Liver (tissue), 9 donors: ENCODE results near the gene ACSF2. TPM values are rescaled to one million over a fixed set of nuclear protein-coding genes. Genes with fewer than 3 reads are reported as not detected.

ENCODE experiments used
- DNase-seq: peaks from one replicate; pipeline ENCODE4 v3.0.0-alpha.2; 2017; ENCODE audit warnings: low spot score
- H3K27ac ChIP-seq, 2 donors: one replicate each; pipeline ENCODE4 v1.7.0; 2013; ENCODE audit warnings: inconsistent platforms in 2 of 2, low read length in 2 of 2, control low read depth in 1 of 2, low read depth in 1 of 2, mild to moderate bottlenecking in 1 of 2
- H3K27me3 ChIP-seq, 4 donors: one replicate each; pipeline versions ENCODE4 v1.6.1 to v1.7.0; 2013; ENCODE audit warnings: low read length in 3 of 4, inconsistent platforms in 1 of 4, mild to moderate bottlenecking in 1 of 4, moderate library complexity in 1 of 4; ENCODE audit not compliant: control insufficient read depth in 4 of 4, insufficient read depth in 4 of 4
- H3K36me3 ChIP-seq, 4 donors: one replicate each; pipeline versions ENCODE4 v1.6.1 to v1.7.0; 2013; ENCODE audit warnings: low read length in 3 of 4, mild to moderate bottlenecking in 3 of 4, low read depth in 1 of 4, moderate library complexity in 1 of 4; ENCODE audit not compliant: control insufficient read depth in 4 of 4, insufficient read depth in 3 of 4
- H3K4me1 ChIP-seq, 4 donors: one replicate each; pipeline versions ENCODE4 v1.6.1 to v1.7.0; 2013; ENCODE audit warnings: low read length in 3 of 4, mild to moderate bottlenecking in 3 of 4, moderate library complexity in 1 of 4; ENCODE audit not compliant: control insufficient read depth in 4 of 4, insufficient read depth in 4 of 4
- H3K4me3 ChIP-seq, 3 donors: one replicate each; pipeline versions ENCODE4 v1.6.1 to v1.7.0; 2013; ENCODE audit warnings: low read length in 3 of 3, control low read depth in 1 of 3, low read depth in 1 of 3, mild to moderate bottlenecking in 1 of 3
- H3K9ac ChIP-seq, 2 donors: one replicate each; pipeline ENCODE4 v1.7.0; 2013; ENCODE audit warnings: low read length in 2 of 2, mild to moderate bottlenecking in 2 of 2, moderate library complexity in 2 of 2, control low read depth in 1 of 2, low read depth in 1 of 2
- H3K9me3 ChIP-seq, 4 donors: one replicate each; pipeline versions ENCODE4 v1.6.1 to v1.7.0; 2013; ENCODE audit warnings: low read length in 3 of 4; ENCODE audit not compliant: control insufficient read depth in 4 of 4
- CTCF ChIP-seq: fragments of 150-350 bp; IDR thresholded peaks from 2 replicates; pipeline ENCODE4 v1.5.1; 2017; ENCODE audit warnings: improper control_type of control experiment, low read depth, low read length; ENCODE audit not compliant: missing input control
- EGR1 ChIP-seq, 2 donors: IDR thresholded peaks; 2 replicates each; pipeline ENCODE4 v1.6.1; 2016 to 2018; ENCODE audit warnings: antibody characterized with exemption in 2 of 2, low read depth in 2 of 2
- FOXA1 ChIP-seq: IDR thresholded peaks from 2 replicates; pipeline ENCODE4 v1.6.1; 2016; ENCODE audit warnings: antibody characterized with exemption
- FOXA2 ChIP-seq: IDR thresholded peaks from 2 replicates; pipeline ENCODE4 v1.6.1; 2016; ENCODE audit warnings: antibody characterized with exemption
- GABPA ChIP-seq, 2 donors: IDR thresholded peaks in 1 of 2; conservative IDR thresholded peaks in 1 of 2; 2 replicates each; pipeline ENCODE4 v1.6.1; 2016; ENCODE audit warnings: antibody characterized with exemption in 2 of 2, mild to moderate bottlenecking in 1 of 2, moderate library complexity in 1 of 2
- HNF4A ChIP-seq, 2 donors: conservative IDR thresholded peaks; 2 replicates each; pipeline ENCODE4 v1.6.1; 2016; ENCODE audit warnings: antibody characterized with exemption in 2 of 2, mild to moderate bottlenecking in 2 of 2
- HNF4G ChIP-seq: IDR thresholded peaks from 2 replicates; pipeline ENCODE4 v1.6.1; 2016; ENCODE audit warnings: antibody characterized with exemption
- JUND ChIP-seq, 2 donors: IDR thresholded peaks; 2 replicates each; pipeline ENCODE4 v1.6.1; 2016; ENCODE audit warnings: antibody characterized with exemption in 2 of 2
- NR2F2 ChIP-seq: IDR thresholded peaks from 2 replicates; pipeline ENCODE4 v1.6.1; 2016; ENCODE audit warnings: antibody characterized with exemption
- RAD21 ChIP-seq, 2 donors: IDR thresholded peaks; 2 replicates each; pipeline ENCODE4 v1.6.1; 2016; ENCODE audit warnings: antibody characterized with exemption in 2 of 2, mild to moderate bottlenecking in 2 of 2
- RXRA ChIP-seq, 2 donors: IDR thresholded peaks; 2 replicates each; pipeline ENCODE4 v1.6.1; 2017 to 2018; ENCODE audit warnings: antibody characterized with exemption in 2 of 2, mild to moderate bottlenecking in 1 of 2
- SP1 ChIP-seq: IDR thresholded peaks from 2 replicates; pipeline ENCODE4 v1.6.1; 2018; ENCODE audit warnings: antibody characterized with exemption, mild to moderate bottlenecking
- YY1 ChIP-seq: IDR thresholded peaks from 2 replicates; pipeline ENCODE4 v1.6.1; 2016; ENCODE audit warnings: antibody characterized with exemption, mild to moderate bottlenecking
- ZBTB33 ChIP-seq: IDR thresholded peaks from 2 replicates; pipeline ENCODE4 v1.6.1; 2016; ENCODE audit warnings: antibody characterized with exemption
- WGBS: extraction: QIAGEN DNeasy Blood & Tissue Kit; methylation state at CpG from one replicate; pipeline ENCODE4 v1.1.7; 2013; 5-methylcytosine and 5-hydroxymethylcytosine counted together
- polyA plus RNA-seq, 2 donors: library from polyadenylated mRNA; stranded (reverse) in 1 of 2; unstranded in 1 of 2; fragments of 200-250 nt in 1 of 2; fragments of >200 nt in 1 of 2; fragmentation: Nextera tagmentation in 1 of 2; extraction: Ambion mirVana in 1 of 2; gene quantifications; one replicate each; pipeline versions ENCODE4 v1.2.1 to v1.2.3, GENCODE V29; 2013 to 2015
- total RNA-seq, 2 donors: library from RNA; depleted of rRNA; stranded (reverse); fragments of >200 nt; gene quantifications; one replicate each; pipeline ENCODE4 v1.2.3, GENCODE V29; 2014
- TF ChIP-seq, protein P1 (sequence below): IDR thresholded peaks from 2 replicates; pipeline ENCODE4 v1.6.1; 2016; ENCODE audit warnings: antibody characterized with exemption, mild to moderate bottlenecking
- TF ChIP-seq, protein P2 (sequence below): IDR thresholded peaks from 2 replicates; pipeline ENCODE4 v1.6.1; 2016; ENCODE audit warnings: antibody characterized with exemption
- donor health status: healthy.
- donor health status: healthy.
- donor health status: healthy.
- donor health status: healthy.
- donor health status: healthy.

Gene ACSF2
- total and polyA plus RNA-seq, 4 donors = 18.9 to 34.3 (median 21.1) TPM

DNA sequence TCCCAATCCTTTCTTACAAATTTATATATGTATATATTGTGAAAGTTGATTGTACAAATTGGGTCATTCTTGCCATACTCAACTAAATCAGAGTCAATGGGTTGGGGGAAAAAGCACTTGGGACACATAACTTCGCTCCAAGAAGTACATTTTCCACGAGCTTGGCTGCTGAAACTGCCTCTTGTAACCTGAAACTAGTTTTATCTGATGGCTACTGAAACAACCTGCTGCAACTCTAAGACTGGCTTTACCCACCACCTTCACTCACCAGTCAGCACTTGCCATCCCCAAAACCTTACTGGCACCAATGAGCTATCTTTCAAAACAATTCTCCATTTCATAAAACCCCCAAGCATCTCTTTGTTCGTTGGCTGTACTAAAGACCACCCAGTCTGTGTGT, 67.7 kb downstream of the ACSF2 start:
- no peaks in the 10 kb centered on the region for H3K9me3 ChIP-seq
- no peak overlapping the region for H3K4me3 ChIP-seq
- no peak for DNase-seq
- no peaks in the 10 kb centered on the region for H3K36me3 ChIP-seq
- no peak overlapping the region for H3K27ac ChIP-seq
- H3K9ac ChIP-seq = no peak overlapping the region
- TF ChIP-seq SP1 (no peak), GABPA (IDR thresholded peaks at IDR 0.05 in 1 of 2, conservative IDR thresholded peaks at IDR 0.05 in 1 of 2) (no peak), ZBTB33 (no peak), HNF4G (no peak), YY1 (no peak), JUND (IDR thresholded peaks at IDR 0.05) (no peak), RXRA (IDR thresholded peaks at IDR 0.05) (no peak), FOXA1 (no peak), RAD21 (IDR thresholded peaks at IDR 0.05) (no peak), EGR1 (IDR thresholded peaks at IDR 0.05; ENCODE audit: low read depth in 2 of 2) (no peak), NR2F2 (no peak), CTCF (no peak), FOXA2 (no peak), HNF4A (conservative IDR thresholded peaks at IDR 0.05) (no peak)
- TF ChIP-seq, protein P1, sequence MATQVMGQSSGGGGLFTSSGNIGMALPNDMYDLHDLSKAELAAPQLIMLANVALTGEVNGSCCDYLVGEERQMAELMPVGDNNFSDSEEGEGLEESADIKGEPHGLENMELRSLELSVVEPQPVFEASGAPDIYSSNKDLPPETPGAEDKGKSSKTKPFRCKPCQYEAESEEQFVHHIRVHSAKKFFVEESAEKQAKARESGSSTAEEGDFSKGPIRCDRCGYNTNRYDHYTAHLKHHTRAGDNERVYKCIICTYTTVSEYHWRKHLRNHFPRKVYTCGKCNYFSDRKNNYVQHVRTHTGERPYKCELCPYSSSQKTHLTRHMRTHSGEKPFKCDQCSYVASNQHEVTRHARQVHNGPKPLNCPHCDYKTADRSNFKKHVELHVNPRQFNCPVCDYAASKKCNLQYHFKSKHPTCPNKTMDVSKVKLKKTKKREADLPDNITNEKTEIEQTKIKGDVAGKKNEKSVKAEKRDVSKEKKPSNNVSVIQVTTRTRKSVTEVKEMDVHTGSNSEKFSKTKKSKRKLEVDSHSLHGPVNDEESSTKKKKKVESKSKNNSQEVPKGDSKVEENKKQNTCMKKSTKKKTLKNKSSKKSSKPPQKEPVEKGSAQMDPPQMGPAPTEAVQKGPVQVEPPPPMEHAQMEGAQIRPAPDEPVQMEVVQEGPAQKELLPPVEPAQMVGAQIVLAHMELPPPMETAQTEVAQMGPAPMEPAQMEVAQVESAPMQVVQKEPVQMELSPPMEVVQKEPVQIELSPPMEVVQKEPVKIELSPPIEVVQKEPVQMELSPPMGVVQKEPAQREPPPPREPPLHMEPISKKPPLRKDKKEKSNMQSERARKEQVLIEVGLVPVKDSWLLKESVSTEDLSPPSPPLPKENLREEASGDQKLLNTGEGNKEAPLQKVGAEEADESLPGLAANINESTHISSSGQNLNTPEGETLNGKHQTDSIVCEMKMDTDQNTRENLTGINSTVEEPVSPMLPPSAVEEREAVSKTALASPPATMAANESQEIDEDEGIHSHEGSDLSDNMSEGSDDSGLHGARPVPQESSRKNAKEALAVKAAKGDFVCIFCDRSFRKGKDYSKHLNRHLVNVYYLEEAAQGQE = no peak
- TF ChIP-seq, protein P2, sequence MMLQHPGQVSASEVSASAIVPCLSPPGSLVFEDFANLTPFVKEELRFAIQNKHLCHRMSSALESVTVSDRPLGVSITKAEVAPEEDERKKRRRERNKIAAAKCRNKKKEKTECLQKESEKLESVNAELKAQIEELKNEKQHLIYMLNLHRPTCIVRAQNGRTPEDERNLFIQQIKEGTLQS = no peak
- no peaks in the 10 kb centered on the region for H3K4me1 ChIP-seq
- H3K27me3 ChIP-seq = no peaks in the 10 kb centered on the region
- WGBS = 69% methylated on average over 3 of the region's 3 CpGs

GRCh38 chr17:50495217-50495823, 69.3 kb downstream of the ACSF2 start:
- Histone ChIP-seq H3K9me3 (no peaks in the 10 kb centered on the region), H3K27me3 (no peaks in the 10 kb centered on the region), H3K4me3 (no peak overlapping the region), H3K27ac (no peak overlapping the region), H3K36me3 (no peaks in the 10 kb centered on the region), H3K4me1 (no peaks in the 10 kb centered on the region), H3K9ac (no peak overlapping the region)
- DNase-seq = no peak
- TF ChIP-seq HNF4G (no peak), ZBTB33 (no peak), SP1 (no peak), HNF4A (conservative IDR thresholded peaks at IDR 0.05) (no peak), RAD21 (IDR thresholded peaks at IDR 0.05) (no peak)
- TF ChIP-seq, protein P2 = no peak
- 85% methylated on average over 8 of the region's 8 CpGs for WGBS
